TTC549 (cell line): ENCODE data around the gene SKI.
"Not testable (repeated sequence)": the region's sequence is repeated elsewhere in the genome, so short reads cannot be mapped to it uniquely, and the experiment has no call there.

Experiments
- FAIRE-seq: peaks from 2 replicates; lab custom pipeline; 2012; peaks lifted over from hg19 to GRCh38; lab: Jason Lieb, UNC

The SKI gene

DNA sequence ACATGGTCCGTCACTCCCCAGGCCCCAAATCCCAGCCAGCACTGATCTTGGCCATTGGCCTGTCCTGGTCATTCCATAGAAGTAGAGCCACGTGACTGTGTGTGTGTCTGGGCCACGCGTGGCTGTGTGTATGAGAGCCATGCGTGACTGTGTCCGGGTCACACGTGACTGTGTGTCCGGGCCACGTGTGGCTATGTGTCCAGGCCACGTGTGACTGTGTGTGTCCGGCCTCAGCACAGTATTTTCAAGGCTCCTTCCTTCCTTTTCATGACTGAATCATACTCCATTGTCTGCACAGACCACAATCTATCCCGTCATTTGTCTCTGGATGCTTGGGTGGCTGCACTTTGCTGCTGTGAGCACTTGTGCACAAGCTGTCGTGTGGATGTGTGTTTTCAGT is 67.4 kb downstream of the SKI start:
- FAIRE-seq: no peak

GRCh38 chr1:2296211-2296610 is 68.1 kb downstream of the SKI start:
- not testable (repeated sequence) for FAIRE-seq

GRCh38 chr1:2296614-2297013 is 68.5 kb downstream of the SKI start:
- FAIRE-seq: no peak

DNA sequence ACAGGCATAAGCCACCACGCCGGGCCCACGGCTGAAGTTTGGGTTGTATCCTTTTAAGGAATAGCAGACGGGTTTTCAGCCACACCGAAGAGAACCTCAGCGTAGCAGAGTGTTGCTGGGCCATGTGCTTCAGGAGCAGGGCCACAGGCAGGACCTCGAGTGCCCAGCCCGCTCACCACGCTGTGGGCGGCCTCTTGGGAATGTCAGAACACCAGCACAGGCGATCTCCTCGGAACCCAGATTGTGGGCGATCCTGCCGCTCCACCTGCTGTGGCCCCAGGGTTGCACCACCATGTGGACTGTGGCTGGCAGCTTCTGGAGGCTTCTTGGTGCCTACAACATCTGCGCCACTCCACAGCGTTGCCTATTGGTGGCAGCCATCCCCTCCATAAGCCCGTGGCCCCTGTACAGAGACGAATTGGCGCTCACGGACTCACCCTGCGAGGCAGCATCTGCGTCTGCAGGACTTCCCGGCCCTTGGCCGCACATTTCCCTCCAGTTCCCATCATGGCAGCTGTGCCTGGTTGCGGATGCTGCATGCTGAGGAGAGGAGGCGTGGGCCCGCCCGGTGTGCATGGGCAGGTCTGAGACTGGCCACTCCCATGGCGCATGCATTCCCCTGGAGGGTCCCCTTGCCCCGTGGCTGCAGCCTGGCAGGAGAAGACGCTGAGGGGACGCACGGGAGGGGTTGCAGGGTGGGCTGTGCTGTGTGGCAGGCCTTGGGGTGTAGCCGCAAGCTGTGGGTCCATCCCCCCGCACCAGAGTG is 69.3 kb downstream of the SKI start:
- FAIRE-seq: no peak

- FAIRE-seq: no peak
Observed at GRCh38 chr1:2298685-2299084, 70.6 kb downstream of the SKI start.

- no peak for FAIRE-seq
Observed at GRCh38 chr1:2299131-2299627, 71.1 kb downstream of the SKI start.

DNA sequence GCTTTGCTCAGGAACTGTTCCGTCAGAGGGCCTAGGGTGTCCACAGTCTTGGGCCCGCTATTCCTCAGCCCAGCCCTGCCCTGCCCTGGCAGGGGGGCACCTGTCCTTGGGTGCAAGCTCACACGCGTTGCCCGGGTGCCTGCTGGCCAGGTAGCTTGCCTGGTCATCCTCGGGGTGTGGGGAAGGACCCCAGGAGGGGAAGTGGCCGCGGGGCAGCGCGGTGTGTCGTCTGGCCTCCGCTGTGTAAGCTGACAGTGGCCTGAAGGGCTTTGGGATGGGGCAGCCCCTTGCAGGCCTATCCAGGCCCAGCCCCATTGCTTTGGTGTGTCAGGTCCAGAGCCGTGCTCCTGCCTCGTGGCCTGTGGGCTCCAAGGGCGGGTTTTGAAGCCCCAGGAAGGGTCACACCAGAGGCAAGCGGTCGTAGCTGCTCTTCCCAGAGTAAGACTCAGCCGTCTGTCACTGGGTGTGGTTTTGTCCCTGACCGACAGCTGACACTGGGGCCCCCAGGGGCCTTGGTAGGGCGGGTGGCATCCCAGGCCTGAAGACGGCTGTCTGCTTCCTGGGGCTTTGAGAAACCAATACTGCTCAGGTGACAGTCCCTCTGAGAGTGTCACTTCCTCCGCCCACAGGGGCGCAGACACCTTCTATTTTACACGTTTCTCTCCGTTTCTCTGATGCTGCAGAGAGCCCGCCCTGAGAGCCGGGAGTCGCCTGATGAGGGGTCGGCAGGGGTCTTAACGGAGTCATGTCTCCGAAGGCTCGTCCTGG is 72.1 kb downstream of the SKI start:
- FAIRE-seq: no peak

DNA sequence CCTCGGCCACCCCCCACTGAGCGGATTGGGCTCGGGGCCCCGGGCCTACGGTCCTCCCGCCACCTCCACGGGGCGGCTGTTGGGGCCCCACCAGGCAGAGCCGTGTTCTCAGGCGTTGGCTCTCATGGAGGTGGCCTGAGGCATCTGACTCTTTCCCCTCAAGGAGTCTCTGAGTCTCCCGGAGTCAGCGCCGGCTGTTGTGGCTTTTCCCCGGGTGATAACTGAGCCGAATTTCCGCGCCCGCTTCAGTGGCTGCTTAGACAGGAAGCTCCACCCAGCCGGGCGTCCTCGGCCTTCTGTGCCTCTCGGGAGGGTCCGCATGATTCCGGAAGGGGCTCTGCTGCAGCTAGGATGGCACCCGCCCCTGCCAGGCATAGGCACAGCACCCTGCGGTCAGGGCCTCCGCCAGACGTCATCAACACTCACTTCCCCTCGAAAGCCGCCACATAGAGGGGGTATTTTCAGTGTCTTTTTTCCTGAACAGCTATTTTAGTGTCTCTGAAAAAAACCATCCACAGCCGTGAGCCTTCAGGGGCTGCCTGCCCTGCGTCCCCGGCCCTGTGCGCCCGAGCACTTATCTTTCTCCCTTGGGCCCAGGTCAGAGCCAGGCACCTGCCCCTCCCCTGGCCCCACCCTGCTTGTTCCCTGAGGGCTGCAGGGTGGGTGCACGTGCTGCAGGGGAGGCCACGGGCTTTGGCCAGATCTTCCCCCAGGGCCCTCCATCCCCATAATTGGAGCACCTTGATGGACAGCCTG is 72.9 kb downstream of the SKI start:
- no peak for FAIRE-seq

DNA sequence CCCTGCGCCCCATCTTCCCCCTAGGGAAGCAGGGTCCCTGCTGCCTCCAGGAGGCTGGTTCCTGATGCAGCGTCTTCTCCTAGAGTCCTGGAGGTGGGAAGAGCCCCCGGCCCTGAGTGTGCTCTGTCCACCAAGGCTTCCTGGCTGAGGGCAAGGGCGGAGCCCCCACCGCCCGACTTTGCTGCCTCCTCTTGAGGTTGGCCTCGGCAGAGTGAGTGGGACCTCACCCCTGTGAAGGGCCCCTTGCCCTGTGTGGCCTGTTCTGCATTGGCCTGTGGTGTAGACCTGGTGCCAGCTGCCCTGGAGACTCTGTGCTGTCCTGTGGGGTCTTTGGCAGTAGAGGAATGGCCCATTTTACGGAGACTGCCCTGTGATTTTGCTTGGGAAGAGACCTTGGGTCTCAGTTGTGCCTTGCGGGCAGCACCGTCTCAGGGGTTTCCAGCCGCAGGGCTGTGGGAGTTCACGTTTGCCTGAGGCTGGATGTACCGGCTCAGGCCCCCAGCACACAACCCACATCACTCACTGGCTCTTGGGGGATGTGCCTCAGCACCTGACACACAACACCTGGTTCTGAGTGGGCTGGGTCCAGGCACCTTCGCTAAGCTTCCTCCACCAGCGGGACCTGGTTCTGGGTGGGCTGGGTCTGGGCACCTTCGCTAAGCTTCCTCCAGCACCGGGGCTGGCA is 73.6 kb downstream of the SKI start:
- no peak for FAIRE-seq

DNA sequence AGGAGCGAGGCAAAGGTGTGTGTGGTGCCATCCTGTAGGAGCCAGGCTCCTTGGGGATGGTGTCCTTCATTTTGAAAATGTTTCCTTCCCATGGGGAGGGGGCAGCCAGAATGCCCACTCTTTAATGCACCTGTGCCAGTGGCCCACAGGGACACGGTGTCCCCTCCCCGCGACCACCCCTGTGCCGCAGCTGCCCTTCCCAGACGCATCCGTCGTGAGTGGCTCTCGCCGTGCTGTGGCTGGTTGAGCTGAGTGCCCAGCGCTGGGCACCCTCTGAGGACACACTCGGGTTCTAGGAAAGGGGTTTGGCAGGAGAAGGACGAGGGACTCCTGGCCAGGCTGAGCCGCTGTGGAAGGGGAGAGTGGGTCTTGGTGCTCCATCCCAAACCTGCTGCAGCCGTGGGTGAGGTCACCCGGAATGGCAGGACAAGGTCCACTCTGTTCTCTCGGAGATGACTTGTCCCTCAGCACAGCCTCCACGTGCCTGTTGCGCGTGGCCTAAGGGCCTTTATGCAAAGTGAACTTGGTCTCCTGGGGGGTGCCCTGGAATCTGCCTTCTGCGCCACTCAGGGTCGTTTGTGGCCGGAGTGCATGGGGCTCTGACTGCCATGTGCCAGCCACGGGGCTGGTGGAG is 74.3 kb downstream of the SKI start:
- FAIRE-seq: no peak

DNA sequence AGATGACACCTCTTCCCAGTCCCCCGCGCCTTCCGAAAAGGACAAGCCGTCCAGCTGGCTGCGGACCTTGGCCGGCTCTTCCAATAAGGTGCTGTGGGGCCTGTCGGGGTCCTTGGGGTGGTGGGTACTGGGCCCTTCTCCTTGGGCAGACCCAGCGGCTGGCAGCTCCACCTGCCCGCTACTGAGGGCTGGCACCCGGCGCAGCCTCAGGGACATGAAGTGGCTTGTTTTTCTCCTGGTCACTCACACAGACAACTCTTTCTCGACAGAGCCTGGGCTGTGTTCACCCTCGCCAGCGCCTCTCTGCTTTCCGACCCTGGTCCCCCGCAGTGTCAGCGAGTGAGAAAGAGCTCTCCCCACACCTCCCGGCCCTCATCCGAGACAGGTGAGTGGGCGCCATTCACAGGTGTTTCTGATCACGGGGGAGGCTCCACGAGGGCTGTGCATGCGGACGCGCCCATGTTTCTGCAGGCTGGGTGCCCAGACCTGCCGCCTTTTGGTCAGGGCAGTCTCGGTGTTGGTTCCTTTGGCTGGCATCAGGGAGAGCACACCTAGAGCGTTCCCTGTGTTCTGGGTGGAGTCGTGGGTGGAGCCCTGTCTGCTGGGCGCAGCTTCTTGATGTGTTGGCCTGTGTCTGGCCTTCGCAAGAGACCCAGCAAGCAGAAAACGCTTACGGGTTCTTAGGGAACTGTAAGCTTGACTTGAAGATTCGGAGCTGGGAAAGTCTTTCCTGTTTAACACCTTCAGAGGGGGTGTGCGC is 75.1 kb downstream of the SKI start:
- FAIRE-seq: no peak

- no peak for FAIRE-seq
Observed at GRCh38 chr1:2303781-2304180, 75.7 kb downstream of the SKI start.

- FAIRE-seq: no peak
Observed at GRCh38 chr1:2304282-2304681, 76.2 kb downstream of the SKI start.

DNA sequence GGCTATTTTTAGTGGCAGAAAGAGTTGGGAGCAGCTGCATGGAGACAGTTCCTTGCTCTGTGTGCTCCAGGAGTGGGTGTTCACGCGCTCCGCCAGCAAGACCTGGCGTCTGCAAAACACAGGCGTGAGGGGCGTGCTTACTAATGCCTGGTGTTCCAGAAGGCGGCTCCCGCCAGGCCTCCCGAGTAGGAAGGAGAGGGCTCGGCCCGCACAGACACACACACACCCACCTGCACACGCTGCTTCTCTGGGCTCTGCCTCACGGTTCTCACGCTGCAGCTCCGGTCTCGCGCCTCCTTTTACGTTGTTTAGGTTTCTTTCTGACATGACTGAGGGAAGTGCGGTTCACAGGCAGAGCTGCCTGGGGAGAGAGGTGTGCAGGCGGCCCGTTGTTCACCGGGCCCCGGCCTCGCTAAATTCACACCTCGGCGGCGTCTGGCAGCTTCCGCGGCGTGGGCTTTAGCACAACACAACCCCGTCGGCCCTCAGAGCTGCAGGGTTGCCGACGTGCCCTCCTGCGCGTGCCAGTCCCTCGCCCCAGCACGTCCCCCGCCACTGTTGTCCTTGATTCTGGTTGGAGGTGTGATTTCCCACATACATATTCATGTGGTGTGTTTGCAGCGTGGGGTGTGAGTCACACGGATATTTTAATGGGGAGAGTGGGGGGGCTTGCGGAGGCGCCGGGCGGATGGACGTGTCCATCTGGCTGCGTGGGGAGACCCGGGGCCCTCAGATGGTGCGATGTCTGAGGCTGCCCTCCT is 77.0 kb downstream of the SKI start:
- no peak for FAIRE-seq

DNA sequence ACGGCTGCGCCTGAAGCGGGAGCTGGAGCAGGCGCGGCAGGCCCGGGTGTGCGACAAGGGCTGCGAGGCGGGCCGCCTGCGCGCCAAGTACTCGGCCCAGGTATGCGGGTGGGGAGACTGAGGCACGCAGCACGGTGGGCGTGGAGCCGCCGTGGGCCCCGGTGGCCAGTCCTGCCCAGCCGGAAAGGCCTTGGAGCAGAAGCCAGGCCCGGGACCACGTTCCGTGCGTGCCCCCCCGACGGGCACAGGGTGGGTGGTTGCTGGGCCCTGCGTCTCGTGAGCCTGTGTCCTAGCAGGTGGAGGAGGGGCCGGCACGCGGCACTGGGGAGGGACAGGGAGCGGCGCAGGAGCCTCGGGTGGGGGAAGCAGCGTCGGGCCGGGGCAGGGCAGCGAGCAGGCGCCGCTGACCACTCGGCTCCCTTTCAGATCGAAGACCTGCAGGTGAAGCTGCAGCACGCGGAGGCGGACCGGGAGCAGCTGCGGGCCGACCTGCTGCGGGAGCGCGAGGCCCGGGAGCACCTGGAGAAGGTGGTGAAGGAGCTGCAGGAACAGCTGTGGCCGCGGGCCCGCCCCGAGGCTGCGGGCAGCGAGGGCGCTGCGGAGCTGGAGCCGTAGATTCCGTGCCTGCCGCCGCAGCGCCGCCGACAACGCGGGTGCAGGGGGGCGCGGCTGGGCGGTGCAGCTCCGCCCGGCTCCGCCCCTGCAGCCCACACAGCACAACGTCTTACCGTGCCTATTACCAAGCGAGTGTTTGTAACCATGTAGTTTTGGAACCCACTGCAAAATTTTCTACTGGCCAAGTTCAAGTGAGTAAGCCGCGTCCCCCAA is 78.2 kb downstream of the SKI start:
- FAIRE-seq: no peak

GRCh38 chr1:2307064-2307605 is 79.0 kb downstream of the SKI start:
- FAIRE-seq: no peak

GRCh38 chr1:2307972-2308371 is 79.9 kb downstream of the SKI start:
- no peak for FAIRE-seq

GRCh38 chr1:2308844-2309243 is 80.7 kb downstream of the SKI start:
- FAIRE-seq: no peak
